ENCODE data around the gene ADTRP.

Gene ADTRP

GRCh38 chr6:11754625-11755271 is 23.9 kb downstream of the ADTRP start:
- H3K9ac ChIP-seq (ENCODE audit: low read depth, low read length), result no peak overlapping the region
- no peaks in the 10 kb centered on the region for H3K4me1 ChIP-seq (ENCODE audit: control insufficient read depth, insufficient read depth, low read length)
- no peaks in the 10 kb centered on the region for H3K27me3 ChIP-seq (ENCODE audit: control insufficient read depth, insufficient read depth, low read length)
- H3K9me3 ChIP-seq (ENCODE audit: control insufficient read depth, insufficient read depth, low read length), result no peaks in the 10 kb centered on the region
- no peak overlapping the region for H3K27ac ChIP-seq (ENCODE audit: low read depth, low read length)
- no peaks in the 10 kb centered on the region for H3K36me3 ChIP-seq (ENCODE audit: control insufficient read depth, insufficient read depth, low read length)
- H3K4me3 ChIP-seq (ENCODE audit: low read depth, low read length), result no peak overlapping the region

- Histone ChIP-seq H3K9me3 (ENCODE audit: control insufficient read depth, insufficient read depth, low read length) (no peaks in the 10 kb centered on the region), H3K36me3 (ENCODE audit: control insufficient read depth, insufficient read depth, low read length) (no peaks in the 10 kb centered on the region), H3K4me3 (ENCODE audit: low read depth, low read length) (no peak overlapping the region), H3K27me3 (ENCODE audit: control insufficient read depth, insufficient read depth, low read length) (no peaks in the 10 kb centered on the region), H3K27ac (ENCODE audit: low read depth, low read length) (no peak overlapping the region), H3K9ac (ENCODE audit: low read depth, low read length) (no peak overlapping the region), H3K4me1 (ENCODE audit: control insufficient read depth, insufficient read depth, low read length) (no peaks in the 10 kb centered on the region)
Measured at GRCh38 chr6:11753798-11754197, 24.8 kb downstream of the ADTRP start.

DNA sequence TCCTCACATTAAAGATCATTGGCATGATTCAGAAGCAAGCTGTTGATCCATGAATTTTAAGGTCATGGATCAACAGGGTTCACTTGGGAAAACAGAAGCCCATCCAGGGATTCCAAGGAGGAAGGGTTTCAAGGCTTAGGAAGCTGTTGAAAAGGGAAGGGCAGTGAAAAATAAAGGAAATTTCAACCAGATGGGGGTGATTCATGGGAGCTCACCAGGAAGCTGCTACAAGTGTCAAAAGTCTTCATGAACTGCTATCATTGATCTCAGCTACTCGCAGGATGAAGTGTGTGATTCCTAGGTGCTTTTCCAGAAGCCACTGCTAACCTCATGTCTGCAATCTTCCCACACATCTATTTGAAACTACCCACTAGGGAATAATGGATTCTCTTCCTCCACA is 26.2 kb downstream of the ADTRP start:
- Histone ChIP-seq H3K27me3 (ENCODE audit: control insufficient read depth, insufficient read depth, low read length) (no peaks in the 10 kb centered on the region), H3K36me3 (ENCODE audit: control insufficient read depth, insufficient read depth, low read length) (no peaks in the 10 kb centered on the region), H3K27ac (ENCODE audit: low read depth, low read length) (no peak overlapping the region), H3K4me1 (ENCODE audit: control insufficient read depth, insufficient read depth, low read length) (peaks cover 3% of the 10 kb centered on the region; the same call in 1 of the 2 replicates), H3K4me3 (ENCODE audit: low read depth, low read length) (no peak overlapping the region), H3K9ac (ENCODE audit: low read depth, low read length) (no peak overlapping the region), H3K9me3 (ENCODE audit: control insufficient read depth, insufficient read depth, low read length) (no peaks in the 10 kb centered on the region)

GRCh38 chr6:11750682-11751081 is 27.9 kb downstream of the ADTRP start:
- H3K9me3 ChIP-seq (ENCODE audit: control insufficient read depth, insufficient read depth, low read length), result no peaks in the 10 kb centered on the region
- no peaks in the 10 kb centered on the region for H3K36me3 ChIP-seq (ENCODE audit: control insufficient read depth, insufficient read depth, low read length)
- peaks cover 5% of the 10 kb centered on the region; the same call in 1 of the 2 replicates for H3K4me1 ChIP-seq (ENCODE audit: control insufficient read depth, insufficient read depth, low read length)
- no peak overlapping the region for H3K27ac ChIP-seq (ENCODE audit: low read depth, low read length)
- no peaks in the 10 kb centered on the region for H3K27me3 ChIP-seq (ENCODE audit: control insufficient read depth, insufficient read depth, low read length)
- no peak overlapping the region for H3K9ac ChIP-seq (ENCODE audit: low read depth, low read length)
- H3K4me3 ChIP-seq (ENCODE audit: low read depth, low read length), result no peak overlapping the region

DNA sequence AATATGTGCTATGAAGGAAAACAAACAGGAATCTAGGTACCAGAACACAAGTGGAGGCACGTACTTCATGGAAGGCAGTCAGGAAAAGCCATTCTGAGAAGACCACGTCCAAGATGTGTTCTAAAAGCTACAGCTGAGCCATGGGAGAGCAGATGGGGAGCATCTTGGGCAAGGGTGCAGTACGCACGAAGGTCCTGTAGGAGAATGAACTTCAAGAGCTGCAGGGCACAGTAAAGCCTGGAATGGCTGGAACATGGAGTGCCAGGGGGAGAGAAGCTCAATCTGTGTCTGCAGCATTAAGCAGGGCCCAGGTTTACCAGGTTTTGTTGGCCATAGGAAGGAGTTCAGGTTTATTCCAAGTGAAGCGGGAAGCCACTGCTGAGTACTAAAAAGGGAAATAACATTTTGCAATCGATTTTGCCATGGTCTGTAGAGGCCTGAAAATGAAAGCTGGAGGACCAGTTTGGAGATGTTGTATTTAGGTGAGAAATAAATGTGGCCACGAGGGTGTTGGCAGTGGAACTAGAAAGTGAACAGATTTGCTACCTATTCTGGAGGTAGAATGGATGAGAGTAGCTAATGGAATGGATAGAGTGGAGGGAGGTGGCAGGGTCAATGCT is 29.9 kb downstream of the ADTRP start:
- no peak overlapping the region for H3K27ac ChIP-seq (ENCODE audit: low read depth, low read length)
- no peaks in the 10 kb centered on the region for H3K27me3 ChIP-seq (ENCODE audit: control insufficient read depth, insufficient read depth, low read length)
- H3K9ac ChIP-seq (ENCODE audit: low read depth, low read length), result no peak overlapping the region
- no peak overlapping the region for H3K4me3 ChIP-seq (ENCODE audit: low read depth, low read length)
- peaks cover 5% of the 10 kb centered on the region; the same call in 1 of the 2 replicates for H3K4me1 ChIP-seq (ENCODE audit: control insufficient read depth, insufficient read depth, low read length)
- H3K36me3 ChIP-seq (ENCODE audit: control insufficient read depth, insufficient read depth, low read length), result no peaks in the 10 kb centered on the region
- H3K9me3 ChIP-seq (ENCODE audit: control insufficient read depth, insufficient read depth, low read length), result no peaks in the 10 kb centered on the region

GRCh38 chr6:11747021-11747420 is 31.6 kb downstream of the ADTRP start:
- no peaks in the 10 kb centered on the region for H3K27me3 ChIP-seq (ENCODE audit: control insufficient read depth, insufficient read depth, low read length)
- no peak overlapping the region for H3K4me3 ChIP-seq (ENCODE audit: low read depth, low read length)
- no peak overlapping the region for H3K9ac ChIP-seq (ENCODE audit: low read depth, low read length)
- H3K27ac ChIP-seq (ENCODE audit: low read depth, low read length), result no peak overlapping the region
- no peaks in the 10 kb centered on the region for H3K36me3 ChIP-seq (ENCODE audit: control insufficient read depth, insufficient read depth, low read length)
- H3K9me3 ChIP-seq (ENCODE audit: control insufficient read depth, insufficient read depth, low read length), result no peaks in the 10 kb centered on the region
- H3K4me1 ChIP-seq (ENCODE audit: control insufficient read depth, insufficient read depth, low read length), result peaks cover 5% of the 10 kb centered on the region; the same call in 1 of the 2 replicates

DNA sequence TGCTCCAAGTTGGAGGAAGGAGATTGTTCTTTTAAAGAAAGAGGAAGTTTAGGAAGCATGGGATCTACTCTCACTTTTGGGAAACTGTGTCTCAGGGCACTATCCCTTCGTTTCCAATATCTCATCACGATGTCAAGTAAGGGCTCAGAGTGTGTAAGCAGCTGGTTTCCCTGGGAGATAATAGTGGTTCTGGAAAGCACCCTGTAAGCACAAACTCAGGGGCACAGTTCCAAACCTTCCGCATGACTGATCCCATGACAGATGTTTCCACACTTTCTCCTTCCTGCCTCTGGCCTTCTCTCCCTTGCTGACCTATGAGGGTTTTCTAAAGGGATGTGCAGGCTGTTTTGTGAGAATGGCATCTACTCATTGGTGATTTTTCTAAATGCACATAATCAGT is 33.9 kb downstream of the ADTRP start:
- Histone ChIP-seq H3K36me3 (ENCODE audit: control insufficient read depth, insufficient read depth, low read length) (no peaks in the 10 kb centered on the region), H3K27ac (ENCODE audit: low read depth, low read length) (no peak overlapping the region), H3K4me1 (ENCODE audit: control insufficient read depth, insufficient read depth, low read length) (peaks cover 5% of the 10 kb centered on the region; the same call in 1 of the 2 replicates), H3K9me3 (ENCODE audit: control insufficient read depth, insufficient read depth, low read length) (no peaks in the 10 kb centered on the region), H3K9ac (ENCODE audit: low read depth, low read length) (no peak overlapping the region), H3K27me3 (ENCODE audit: control insufficient read depth, insufficient read depth, low read length) (no peaks in the 10 kb centered on the region), H3K4me3 (ENCODE audit: low read depth, low read length) (no peak overlapping the region)

GRCh38 chr6:11744101-11744500 is 34.5 kb downstream of the ADTRP start:
- no peaks in the 10 kb centered on the region for H3K27me3 ChIP-seq (ENCODE audit: control insufficient read depth, insufficient read depth, low read length)
- H3K4me3 ChIP-seq (ENCODE audit: low read depth, low read length), result no peak overlapping the region
- no peak overlapping the region for H3K9ac ChIP-seq (ENCODE audit: low read depth, low read length)
- H3K9me3 ChIP-seq (ENCODE audit: control insufficient read depth, insufficient read depth, low read length), result no peaks in the 10 kb centered on the region
- peaks cover 5% of the 10 kb centered on the region; the same call in 1 of the 2 replicates for H3K4me1 ChIP-seq (ENCODE audit: control insufficient read depth, insufficient read depth, low read length)
- H3K27ac ChIP-seq (ENCODE audit: low read depth, low read length), result no peak overlapping the region
- no peaks in the 10 kb centered on the region for H3K36me3 ChIP-seq (ENCODE audit: control insufficient read depth, insufficient read depth, low read length)

GRCh38 chr6:11740875-11741274 is 37.7 kb downstream of the ADTRP start:
- Histone ChIP-seq H3K9me3 (ENCODE audit: control insufficient read depth, insufficient read depth, low read length) (no peaks in the 10 kb centered on the region), H3K4me3 (ENCODE audit: low read depth, low read length) (no peak overlapping the region), H3K4me1 (ENCODE audit: control insufficient read depth, insufficient read depth, low read length) (no peaks in the 10 kb centered on the region), H3K36me3 (ENCODE audit: control insufficient read depth, insufficient read depth, low read length) (no peaks in the 10 kb centered on the region), H3K9ac (ENCODE audit: low read depth, low read length) (no peak overlapping the region), H3K27me3 (ENCODE audit: control insufficient read depth, insufficient read depth, low read length) (no peaks in the 10 kb centered on the region), H3K27ac (ENCODE audit: low read depth, low read length) (no peak overlapping the region)

DNA sequence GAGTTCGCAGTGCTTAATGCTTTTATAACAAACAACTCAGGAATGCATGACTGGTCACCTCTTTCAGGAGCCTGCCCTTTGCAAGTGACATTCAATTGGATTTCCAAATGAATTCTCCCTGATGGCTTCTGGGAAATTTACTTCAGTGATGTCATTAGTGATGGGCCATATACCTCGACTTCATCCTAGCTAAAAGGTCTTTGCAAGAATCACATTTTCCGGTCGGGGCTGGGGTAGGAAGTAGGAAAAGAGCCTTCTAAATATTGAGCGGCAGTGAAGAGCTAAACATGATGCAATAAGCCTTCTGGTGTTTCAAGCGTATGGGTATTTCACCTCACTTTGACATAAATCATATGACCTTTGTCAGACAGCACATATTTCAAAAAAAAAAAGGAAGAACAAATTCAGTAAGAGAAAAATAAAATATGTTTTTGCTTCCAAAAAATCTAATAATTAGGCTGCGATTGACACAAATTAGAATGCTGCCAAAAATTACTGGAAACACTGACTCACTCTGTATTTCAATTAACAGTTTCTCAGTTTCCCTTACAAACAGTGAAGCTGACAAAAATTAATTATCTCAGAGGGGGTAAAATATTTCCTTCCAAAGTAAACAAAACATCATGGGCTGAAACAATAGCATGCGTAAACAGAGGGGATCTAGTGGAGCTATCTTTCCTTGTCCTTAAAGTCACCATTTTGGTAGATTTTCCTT is 39.8 kb downstream of the ADTRP start:
- no peak overlapping the region for H3K27ac ChIP-seq (ENCODE audit: low read depth, low read length)
- H3K4me1 ChIP-seq (ENCODE audit: control insufficient read depth, insufficient read depth, low read length), result no peaks in the 10 kb centered on the region

DNA sequence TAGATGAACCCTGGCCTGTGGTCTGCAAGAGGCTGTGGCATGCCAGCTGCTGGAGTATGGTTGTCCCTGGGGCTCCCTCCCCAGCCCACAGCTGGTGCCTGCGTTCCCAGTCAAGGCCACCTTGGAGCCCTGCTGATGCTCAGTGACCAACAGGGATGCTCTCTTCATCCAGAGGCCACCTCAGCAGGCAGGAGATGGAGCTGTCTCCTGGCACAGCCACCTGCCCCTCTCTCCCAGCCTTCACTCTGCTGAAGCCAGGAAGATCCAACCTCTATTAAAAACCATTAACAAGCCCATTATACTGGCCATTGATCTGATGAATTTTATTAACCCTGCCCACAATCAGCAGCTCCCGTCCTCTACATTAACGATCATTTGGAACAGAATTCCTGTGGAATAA is 40.4 kb downstream of the ADTRP start:
- H3K36me3 ChIP-seq (ENCODE audit: control insufficient read depth, insufficient read depth, low read length), result no peaks in the 10 kb centered on the region
- no peak overlapping the region for H3K4me3 ChIP-seq (ENCODE audit: low read depth, low read length)
- H3K9me3 ChIP-seq (ENCODE audit: control insufficient read depth, insufficient read depth, low read length), result no peaks in the 10 kb centered on the region
- H3K4me1 ChIP-seq (ENCODE audit: control insufficient read depth, insufficient read depth, low read length), result no peaks in the 10 kb centered on the region
- H3K27me3 ChIP-seq (ENCODE audit: control insufficient read depth, insufficient read depth, low read length), result no peaks in the 10 kb centered on the region
- H3K27ac ChIP-seq (ENCODE audit: low read depth, low read length), result no peak overlapping the region
- no peak overlapping the region for H3K9ac ChIP-seq (ENCODE audit: low read depth, low read length)

More for the DNA sequence above, 39.8 kb downstream of the ADTRP start:
- H3K27me3 ChIP-seq (ENCODE audit: control insufficient read depth, insufficient read depth, low read length), result no peaks in the 10 kb centered on the region
- H3K9me3 ChIP-seq (ENCODE audit: control insufficient read depth, insufficient read depth, low read length), result no peaks in the 10 kb centered on the region
- H3K4me3 ChIP-seq (ENCODE audit: low read depth, low read length), result no peak overlapping the region
- no peak overlapping the region for H3K9ac ChIP-seq (ENCODE audit: low read depth, low read length)
- no peaks in the 10 kb centered on the region for H3K36me3 ChIP-seq (ENCODE audit: control insufficient read depth, insufficient read depth, low read length)

Data from HUES48 (cell line).